NK-92 treated with Interleukin-12 subunit alpha and Interleukin-12 subunit beta, amount 100 ng/mL, for 24 hours (cell line): ENCODE measurements around the gene NOTO.

ENCODE experiments used
- DNase-seq: peaks from one replicate; lab custom pipeline; 2025; lab: John Stamatoyannopoulos, UW

The NOTO gene

DNA sequence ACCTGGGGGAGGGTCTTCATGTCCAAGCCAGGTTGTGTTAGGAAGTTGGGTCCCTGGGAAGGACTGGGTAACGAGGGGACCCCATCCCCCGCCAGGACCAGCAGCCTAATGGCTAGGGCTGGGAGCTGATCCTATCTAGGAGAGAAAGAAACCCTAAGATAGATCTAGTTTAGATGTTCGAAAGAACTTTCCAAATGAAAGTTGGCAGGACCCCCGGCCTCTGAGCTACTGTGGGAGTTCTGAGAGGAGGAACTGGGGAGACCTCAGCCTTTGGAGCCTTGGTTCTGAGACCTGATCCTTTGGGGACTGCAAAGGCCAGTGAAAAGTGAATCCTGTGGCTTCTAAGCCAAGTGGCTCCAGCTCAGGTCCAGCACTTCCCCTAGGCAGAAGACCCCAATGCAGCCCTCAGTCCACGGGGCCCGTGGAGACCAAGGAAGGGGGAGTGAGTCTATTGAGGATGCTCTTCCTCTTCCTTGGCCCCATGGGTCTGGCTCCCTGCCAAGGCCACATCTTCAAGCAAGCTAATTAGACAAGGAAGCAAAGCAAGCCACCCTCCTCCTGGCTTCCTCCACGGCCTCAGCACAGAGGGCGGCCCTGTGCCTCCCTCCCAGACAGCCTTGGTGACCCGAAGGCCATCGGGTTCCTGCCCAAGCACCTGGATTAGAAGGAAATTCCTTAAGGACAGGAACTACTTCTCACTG, 55.2 kb downstream of the NOTO start:
- no peak for DNase-seq

GRCh38 chr2:73258186-73258912, 56.0 kb downstream of the NOTO start:
- DNase-seq: no peak

DNA sequence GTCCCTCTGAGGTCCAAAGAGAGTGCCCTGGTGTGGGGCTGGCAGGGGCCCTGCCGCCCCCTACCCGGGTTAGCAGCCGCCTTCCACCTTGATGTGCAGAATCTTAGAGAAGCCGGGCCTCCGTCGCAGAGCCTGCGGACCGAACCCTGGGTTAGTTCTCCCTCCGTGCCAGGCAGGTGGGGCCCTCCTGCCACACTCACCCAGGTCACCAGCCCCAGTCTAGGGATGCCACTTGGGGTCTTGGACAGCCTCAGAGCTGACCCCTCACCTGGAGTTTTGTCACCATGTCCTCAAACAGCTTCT, 56.5 kb downstream of the NOTO start:
- DNase-seq: no peak

GRCh38 chr2:73259276-73259675, 56.9 kb downstream of the NOTO start:
- no peak for DNase-seq

- no peak for DNase-seq
Observed at GRCh38 chr2:73259704-73260337, 57.4 kb downstream of the NOTO start.

- DNase-seq: no peak
Observed at GRCh38 chr2:73260338-73260984, 58.1 kb downstream of the NOTO start.
